ENCODE measurements around the gene HSPB2.

The HSPB2 gene

DNA sequence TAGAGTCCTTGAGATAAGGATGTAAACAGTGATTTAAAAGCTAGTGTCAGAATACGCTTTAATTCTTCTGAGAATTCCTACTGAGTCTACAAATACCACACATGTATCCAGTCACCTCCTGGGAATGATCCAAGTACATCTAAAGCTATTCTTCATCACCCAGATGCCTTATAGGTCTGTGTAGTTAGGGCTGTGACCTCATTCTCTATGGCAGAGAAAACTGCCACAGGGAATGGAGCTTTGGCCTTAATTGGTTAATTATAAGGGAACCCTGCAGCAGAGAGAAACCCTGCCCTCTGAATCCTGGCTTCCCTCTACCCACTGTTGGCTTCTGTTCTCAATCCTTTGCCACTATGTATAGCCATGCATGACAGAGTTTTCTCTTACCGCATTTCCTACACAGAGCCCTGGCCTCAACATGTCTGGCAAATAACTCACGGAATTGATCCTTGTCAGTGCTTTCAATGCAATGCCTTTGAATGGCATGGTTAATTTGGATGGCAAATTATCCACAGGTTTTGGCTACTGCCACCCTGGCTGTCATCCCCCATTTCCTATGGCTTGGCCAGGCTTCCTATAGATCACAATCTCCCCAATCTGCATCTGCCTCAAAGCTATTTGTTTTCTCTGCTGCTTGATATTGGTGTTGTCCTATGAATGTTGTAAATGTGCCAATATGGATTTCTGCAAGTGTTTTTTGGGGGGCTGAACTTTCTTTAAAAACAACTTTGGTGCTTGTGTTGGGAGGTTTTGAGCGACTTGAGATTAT, 27.5 kb downstream of the HSPB2 start:
- no peak for DNase-seq

DNA sequence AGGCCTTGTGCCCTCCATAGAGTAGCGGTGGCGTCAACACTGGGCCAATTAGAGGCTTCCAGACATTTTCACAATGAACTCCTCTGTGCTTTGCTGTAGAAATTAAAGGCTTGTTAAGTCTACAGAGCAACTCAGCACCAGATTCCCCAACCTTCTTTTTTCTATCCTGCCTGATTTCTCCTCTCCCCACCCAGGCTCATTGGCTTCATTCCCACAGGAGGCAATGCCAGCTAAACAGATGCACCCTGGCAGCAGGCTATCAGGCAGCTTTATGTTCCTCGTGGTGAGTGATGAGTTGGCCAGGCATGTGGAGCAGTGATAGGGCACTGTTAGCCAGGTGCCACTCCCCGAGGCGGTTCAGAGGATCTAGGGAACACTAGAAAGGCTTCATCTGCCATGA, 29.4 kb downstream of the HSPB2 start:
- no peak for DNase-seq

DNA sequence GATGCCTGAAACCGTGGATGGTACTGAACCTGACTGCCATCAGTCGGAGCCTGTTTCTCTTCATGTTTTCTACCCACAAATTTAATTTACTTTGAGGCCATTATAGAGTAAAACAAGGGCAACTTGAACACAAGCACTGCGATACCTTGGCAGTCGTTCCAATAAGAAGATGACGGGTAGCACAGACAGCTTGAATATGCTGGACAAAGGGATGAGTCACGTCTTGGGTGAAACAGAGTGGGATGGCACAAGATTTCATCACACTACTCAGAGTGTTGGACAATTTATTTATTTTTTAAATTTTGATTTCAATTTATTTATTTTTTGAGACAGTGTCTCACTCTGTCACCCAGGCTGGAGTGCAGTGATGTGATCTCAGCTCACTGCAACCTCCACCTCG, 30.3 kb downstream of the HSPB2 start:
- no peak for DNase-seq

- DNase-seq, result no peak
Measured at GRCh38 chr11:111944139-111944538, 31.6 kb downstream of the HSPB2 start.

DNA sequence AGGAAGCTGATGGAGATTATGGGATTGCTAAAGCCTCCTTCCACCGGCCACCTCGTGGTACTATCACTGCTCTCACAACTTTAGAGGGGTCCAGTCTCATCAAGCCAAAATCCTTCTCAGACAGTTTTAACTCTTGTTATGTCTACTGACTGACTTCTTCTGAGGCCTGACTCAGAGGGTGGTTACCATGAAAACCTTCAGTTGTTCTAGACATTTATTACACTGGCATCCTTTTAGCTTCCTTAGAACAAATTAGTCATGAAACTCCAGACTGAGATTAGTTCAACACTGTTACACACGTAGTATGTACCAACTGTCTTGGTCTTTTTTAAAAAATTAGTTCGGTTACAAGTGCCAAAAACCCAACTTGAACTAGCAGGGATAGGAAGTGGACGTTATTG, 32.1 kb downstream of the HSPB2 start:
- DNase-seq, result peak; percentile 52

DNA sequence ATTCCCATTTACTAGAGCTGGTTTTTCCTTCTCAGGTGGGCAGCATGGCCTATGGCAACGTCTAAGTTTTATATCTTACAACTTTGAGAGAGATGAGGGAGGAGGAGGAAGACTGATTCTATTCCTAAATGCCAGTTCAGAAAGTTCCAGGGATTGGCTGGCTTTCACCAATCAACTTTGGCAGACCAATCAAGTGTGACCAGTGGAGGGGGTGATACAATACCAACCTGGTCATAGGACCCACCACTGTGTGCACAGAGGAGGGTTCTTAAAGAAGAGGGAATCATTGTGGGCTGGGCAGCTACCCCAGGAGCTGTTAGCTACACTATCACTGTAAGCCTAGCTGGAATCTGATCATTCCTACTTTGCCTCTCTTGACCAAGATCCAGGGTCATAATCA, 32.7 kb downstream of the HSPB2 start:
- no peak for DNase-seq

GRCh38 chr11:111946499-111946898, 34.0 kb downstream of the HSPB2 start:
- DNase-seq, result no peak

GRCh38 chr11:111947143-111947542, 34.6 kb downstream of the HSPB2 start:
- DNase-seq, result no peak

DNA sequence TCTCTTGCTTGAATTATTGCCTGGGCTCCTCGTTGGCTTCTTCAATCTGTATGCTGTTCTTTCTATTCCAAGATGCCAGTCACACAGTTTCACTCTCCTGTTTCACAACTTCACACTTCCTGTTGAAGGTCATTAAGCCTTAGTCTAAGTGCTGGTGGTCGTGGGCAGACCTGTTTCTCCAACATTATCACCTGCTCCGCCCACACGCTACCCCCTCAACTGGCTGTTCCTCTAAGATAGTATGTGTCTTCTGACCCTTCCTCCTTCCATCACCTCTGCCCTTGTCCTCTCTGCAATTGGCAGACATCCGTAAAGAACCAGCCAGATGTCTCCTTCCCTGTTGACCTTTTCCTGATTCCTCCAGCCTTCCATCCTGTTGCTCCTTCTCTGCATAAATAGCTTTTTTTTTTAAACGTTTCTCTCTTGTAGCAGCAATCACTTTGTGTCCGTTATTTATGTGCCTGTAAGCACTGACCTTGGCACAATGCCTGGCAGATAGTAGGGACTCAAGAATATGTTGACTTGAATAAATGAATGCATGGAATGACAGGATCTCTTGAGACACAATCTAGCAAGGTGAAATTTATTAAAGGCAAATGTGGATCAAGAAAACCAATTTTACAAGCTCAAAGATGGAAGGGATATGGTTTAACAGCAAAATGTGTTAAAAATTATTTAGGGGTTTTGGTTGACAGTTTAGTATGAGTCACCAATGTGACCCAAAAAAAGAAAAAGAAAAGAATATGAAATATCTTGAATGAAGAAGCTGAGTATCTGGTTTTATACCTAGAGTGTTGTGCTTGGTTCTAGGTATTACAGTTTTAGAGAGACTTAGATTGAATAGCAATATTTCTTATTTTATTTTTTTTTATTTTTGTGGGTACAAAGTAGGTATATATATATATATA, 37.2 kb downstream of the HSPB2 start:
- DNase-seq, result no peak

GRCh38 chr11:111951565-111951964, 39.0 kb downstream of the HSPB2 start:
- DNase-seq, result no peak

DNA sequence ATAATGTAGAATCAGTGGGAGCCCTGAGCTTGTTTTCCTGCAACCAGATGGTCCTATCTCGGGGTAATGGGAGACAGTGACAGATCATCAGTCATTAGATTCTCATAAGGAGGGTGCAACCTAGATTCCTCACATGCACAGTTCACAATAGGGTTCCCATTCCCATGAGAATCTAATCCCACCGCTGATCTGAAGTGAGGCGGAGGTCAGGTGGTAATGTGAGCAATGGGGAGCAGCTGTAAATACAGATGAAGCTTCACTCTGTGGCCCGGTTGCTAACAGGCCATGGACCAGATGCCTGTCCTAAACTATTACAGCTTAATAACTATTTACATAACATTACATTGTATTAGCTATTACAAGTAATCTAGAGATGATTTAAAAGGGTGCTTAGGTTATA, 41.6 kb downstream of the HSPB2 start:
- DNase-seq, result no peak

GRCh38 chr11:111957663-111958444, 45.3 kb downstream of the HSPB2 start:
- DNase-seq, result no peak

- no peak for DNase-seq
Measured at GRCh38 chr11:111960916-111961315, 48.4 kb downstream of the HSPB2 start.

DNA sequence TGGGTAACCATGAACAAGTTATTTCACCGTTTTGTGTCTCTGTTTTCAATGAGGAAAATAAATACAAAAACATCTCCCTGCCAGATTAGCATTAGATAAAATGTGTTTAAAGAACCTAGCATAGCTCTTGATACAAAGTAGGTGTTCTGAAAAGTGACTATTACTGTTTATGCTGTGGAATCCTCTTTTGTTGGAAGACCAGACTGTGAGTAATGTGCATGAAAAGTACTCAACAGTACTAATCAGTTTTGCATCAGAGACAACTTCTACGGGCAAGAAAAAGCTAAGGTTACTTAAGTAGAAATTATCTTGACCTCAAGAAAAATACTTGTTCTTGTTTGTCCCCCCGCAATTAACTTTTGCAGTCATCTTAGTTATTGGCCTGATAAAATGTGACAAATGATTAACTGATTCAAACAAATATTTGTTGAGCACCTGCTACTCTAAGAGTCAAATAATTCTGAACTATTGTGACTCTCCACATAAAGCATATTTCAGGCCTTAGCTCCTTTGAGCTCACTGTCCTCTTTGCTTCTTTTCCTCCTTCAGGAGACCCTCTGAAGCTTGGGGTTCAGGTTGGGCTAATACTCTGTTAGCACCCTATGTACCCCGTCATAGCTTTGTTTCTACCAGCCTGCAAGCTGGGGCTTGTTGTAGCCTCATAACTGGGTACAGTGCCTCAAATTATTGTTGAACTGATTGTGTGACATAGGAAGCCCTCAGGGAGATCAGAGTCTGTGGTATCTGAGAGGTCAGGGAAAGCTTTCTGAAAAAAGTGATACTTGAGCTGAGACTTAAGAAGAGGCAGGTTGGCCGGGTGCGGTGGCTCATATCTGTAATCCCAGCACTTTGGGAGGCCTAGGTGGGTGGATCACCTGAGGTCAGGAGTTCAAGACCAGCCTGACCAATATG, 49.1 kb downstream of the HSPB2 start:
- no peak for DNase-seq
